ENCODE results near the gene ETV1. TPM values are rescaled to one million over a fixed set of nuclear protein-coding genes. Genes with fewer than 3 reads are reported as not detected.

The ETV1 gene
- polyA plus RNA-seq, 1 experiment = 5.4 TPM

GRCh38 chr7:13915891-13916290 lies 73.6 kb downstream of the ETV1 start:
- H3K27me3 ChIP-seq (ENCODE audit: control insufficient read depth, insufficient read depth, low read length) = no peaks in the 10 kb centered on the region
- no peak for DNase-seq (ENCODE audit: low read depth)
- CTCF ChIA-PET = no interaction called here
- POLR2A ChIA-PET = no interaction called here
- H3K4me3 ChIP-seq (ENCODE audit: low read depth, low read length) = no peak overlapping the region
- no peaks in the 10 kb centered on the region for H3K36me3 ChIP-seq (ENCODE audit: control insufficient read depth, insufficient read depth, low read length)
- no peak for TF ChIP-seq CTCF (IDR thresholded peaks at IDR 0.05; ENCODE audit: insufficient read depth, low read depth, low read length)

GRCh38 chr7:13912715-13913278 lies 76.7 kb downstream of the ETV1 start:
- H3K36me3 ChIP-seq (ENCODE audit: control insufficient read depth, insufficient read depth, low read length) = no peaks in the 10 kb centered on the region
- DNase-seq (ENCODE audit: low read depth) = no peak
- ChIA-PET CTCF (no interaction called here), POLR2A (no interaction called here)
- no peaks in the 10 kb centered on the region for H3K27me3 ChIP-seq (ENCODE audit: control insufficient read depth, insufficient read depth, low read length)
- no peak for TF ChIP-seq CTCF (IDR thresholded peaks at IDR 0.05; ENCODE audit: insufficient read depth, low read depth, low read length)
- no peak overlapping the region for H3K4me3 ChIP-seq (ENCODE audit: low read depth, low read length)

GRCh38 chr7:13911909-13912308 lies 77.6 kb downstream of the ETV1 start:
- ChIA-PET POLR2A (no interaction called here), CTCF (no interaction called here)
- Histone ChIP-seq H3K27me3 (ENCODE audit: control insufficient read depth, insufficient read depth, low read length) (no peaks in the 10 kb centered on the region), H3K36me3 (ENCODE audit: control insufficient read depth, insufficient read depth, low read length) (no peaks in the 10 kb centered on the region), H3K4me3 (ENCODE audit: low read depth, low read length) (no peak overlapping the region)
- TF ChIP-seq CTCF (IDR thresholded peaks at IDR 0.05; ENCODE audit: insufficient read depth, low read depth, low read length) = no peak
- no peak for DNase-seq (ENCODE audit: low read depth)

GRCh38 chr7:13910805-13911551 lies 78.5 kb downstream of the ETV1 start:
- CTCF ChIA-PET = no interaction called here
- no peak for DNase-seq (ENCODE audit: low read depth)
- Histone ChIP-seq H3K36me3 (ENCODE audit: control insufficient read depth, insufficient read depth, low read length) (no peaks in the 10 kb centered on the region), H3K4me3 (ENCODE audit: low read depth, low read length) (no peak overlapping the region), H3K27me3 (ENCODE audit: control insufficient read depth, insufficient read depth, low read length) (no peaks in the 10 kb centered on the region)
- POLR2A ChIA-PET = no interaction called here
- no peak for TF ChIP-seq CTCF (IDR thresholded peaks at IDR 0.05; ENCODE audit: insufficient read depth, low read depth, low read length)

GRCh38 chr7:13908667-13909397 lies 80.6 kb downstream of the ETV1 start:
- no peaks in the 10 kb centered on the region for H3K36me3 ChIP-seq (ENCODE audit: control insufficient read depth, insufficient read depth, low read length)
- no peaks in the 10 kb centered on the region for H3K27me3 ChIP-seq (ENCODE audit: control insufficient read depth, insufficient read depth, low read length)
- TF ChIP-seq CTCF (IDR thresholded peaks at IDR 0.05; ENCODE audit: insufficient read depth, low read depth, low read length) = no peak
- H3K4me3 ChIP-seq (ENCODE audit: low read depth, low read length) = no peak overlapping the region
- ChIA-PET CTCF (interaction anchor here (1.3 kb wide), 1 partner anchor 181 kb away, joined by 3 read pairs; no protein-coding TSS in a partner anchor), POLR2A (no interaction called here)
- DNase-seq (ENCODE audit: low read depth) = no peak
